Lung (tissue), 12 donors: ENCODE measurements around the gene ANKS1B. TPM values are rescaled to one million over a fixed set of nuclear protein-coding genes. Genes with fewer than 3 reads are reported as not detected.

Experiments used
- ATAC-seq: fragments of 200-7000 bp; cut with Tn5 transposase; one replicate; pipeline ENCODE4 v1.9.1; 2020; ENCODE audit warnings: moderate number of reproducible peaks; ENCODE audit not compliant: insufficient read depth, low FRiP score
- DNase-seq, 3 donors: peaks; one replicate each; pipeline ENCODE4 v3.0.0-alpha.2; 2013 to 2017
- H3K27ac ChIP-seq, 2 donors: one replicate each; pipeline ENCODE4 v1.5.1; 2013; ENCODE audit warnings: mild to moderate bottlenecking in 2 of 2, moderate library complexity in 2 of 2, control low read depth in 1 of 2, inconsistent platforms in 1 of 2, low read depth in 1 of 2, low read length in 1 of 2
- H3K27me3 ChIP-seq, 3 donors: one replicate each; pipeline ENCODE4 v1.5.1; 2013; ENCODE audit warnings: low read length in 2 of 3; ENCODE audit not compliant: control insufficient read depth in 3 of 3, insufficient read depth in 3 of 3
- H3K36me3 ChIP-seq, 4 donors: one replicate each; pipeline ENCODE4 v1.5.1; 2013; ENCODE audit warnings: low read length in 4 of 4, mild to moderate bottlenecking in 1 of 4, moderate library complexity in 1 of 4; ENCODE audit not compliant: control insufficient read depth in 4 of 4, insufficient read depth in 4 of 4
- H3K4me1 ChIP-seq, 5 donors: one replicate each; pipeline ENCODE4 v1.5.1; 2013; ENCODE audit warnings: low read length in 5 of 5, mild to moderate bottlenecking in 2 of 5, moderate library complexity in 1 of 5; ENCODE audit not compliant: control insufficient read depth in 5 of 5, insufficient read depth in 5 of 5
- H3K4me3 ChIP-seq: one replicate; pipeline ENCODE4 v1.5.1; 2013; ENCODE audit warnings: mild to moderate bottlenecking, control low read depth, moderate library complexity
- H3K9ac ChIP-seq, 2 donors: one replicate each; pipeline ENCODE4 v1.5.1; 2013; ENCODE audit warnings: low read length in 2 of 2, control low read depth in 1 of 2; ENCODE audit not compliant: insufficient read depth in 1 of 2
- H3K9me3 ChIP-seq, 4 donors: one replicate each; pipeline ENCODE4 v1.5.1; 2013; ENCODE audit warnings: low read length in 3 of 4, mild to moderate bottlenecking in 1 of 4, moderate library complexity in 1 of 4; ENCODE audit not compliant: control insufficient read depth in 4 of 4, insufficient read depth in 3 of 4
- CTCF ChIP-seq: IDR thresholded peaks from 2 replicates; pipeline ENCODE4 v1.5.1; 2012; ENCODE audit warnings: mild to moderate bottlenecking; ENCODE audit errors: control extremely low read depth, extremely low read depth
- WGBS, 2 donors: extraction: QIAGEN DNeasy Blood & Tissue Kit; methylation state at CpG; one replicate each; pipeline ENCODE4 v1.1.7; 2013; 5-methylcytosine and 5-hydroxymethylcytosine counted together
- polyA plus RNA-seq, 2 donors: library from polyadenylated mRNA; stranded (reverse); fragments of 200-250 nt; gene quantifications; one replicate each; pipeline ENCODE4 v1.2.1, GENCODE V29; 2013
- total RNA-seq, 2 donors: library from RNA; depleted of rRNA in 1 of 2; stranded (reverse); fragments of >200 nt in 1 of 2; gene quantifications; one replicate each; pipeline ENCODE4 v1.2.1, GENCODE V29; 2014 to 2021
- donor health status: control.
- donor health status: control.
- donor health status: Bipolar disorder and iron deficiency.
- donor health status: healthy.
- donor health status: DM: yes; HTN: yes; CAD: no.

The ANKS1B gene
- total and polyA plus RNA-seq, 4 donors: 0.32 to 10.3 (median 3.7) TPM

GRCh38 chr12:99911081-99911480 lies 73.7 kb downstream of the ANKS1B start:
- TF ChIP-seq CTCF: no peak
- peak; percentile 59 for ATAC-seq
- H3K27me3 ChIP-seq: no peaks in the 10 kb centered on the region
- no peaks in the 10 kb centered on the region for H3K9me3 ChIP-seq
- no peaks in the 10 kb centered on the region for H3K4me1 ChIP-seq
- peak in 2 of 3 donors; percentile 3 to 9 for DNase-seq
- WGBS, 2 donors: 52 to 79% methylated on average over 3 of the region's 3 CpGs
- no peaks in the 10 kb centered on the region for H3K36me3 ChIP-seq
- no peak overlapping the region for H3K27ac ChIP-seq
- no peak overlapping the region for H3K9ac ChIP-seq
- no peak overlapping the region for H3K4me3 ChIP-seq

- ATAC-seq (no peak), DNase-seq (no peak)
- no peak for TF ChIP-seq CTCF
- Histone ChIP-seq H3K27ac (no peak overlapping the region), H3K4me3 (no peak overlapping the region), H3K4me1 (no peaks in the 10 kb centered on the region), H3K36me3 (no peaks in the 10 kb centered on the region), H3K9ac (no peak overlapping the region), H3K27me3 (no peaks in the 10 kb centered on the region), H3K9me3 (no peaks in the 10 kb centered on the region)
- WGBS, 2 donors: 61 to 67% methylated on average over 1 of the region's 1 CpG
These were observed 74.4 kb downstream of the ANKS1B start for GRCh38 chr12:99910342-99910741.

- TF ChIP-seq CTCF: no peak
- Histone ChIP-seq H3K9me3 (no peaks in the 10 kb centered on the region), H3K27me3 (no peaks in the 10 kb centered on the region), H3K4me3 (no peak overlapping the region), H3K36me3 (no peaks in the 10 kb centered on the region), H3K9ac (no peak overlapping the region), H3K4me1 (no peaks in the 10 kb centered on the region), H3K27ac (no peak overlapping the region)
- DNase-seq: no peak
- 63 to 83% methylated on average over 4 of the region's 4 CpGs for WGBS, 2 donors
- no peak for ATAC-seq
These were observed 77.8 kb downstream of the ANKS1B start for GRCh38 chr12:99906786-99907579.
